HUDEP-2 (cell line): ENCODE data around the gene BBS9.
"Not testable (repeated sequence)": the region's sequence is repeated elsewhere in the genome, so short reads cannot be mapped to it uniquely, and the experiment has no call there.

Source experiments
- DNase-seq, 76 experiments: peaks; one replicate each; lab custom pipeline; 2025; ENCODE audit not compliant: unreplicated experiment in 76 of 76; lab: John Stamatoyannopoulos, UW

Gene BBS9

GRCh38 chr7:33192695-33193291 is 63.4 kb downstream of the BBS9 start:
- DNase-seq, result no peak

- DNase-seq, result no peak
Measured at GRCh38 chr7:33193308-33193864, 64.0 kb downstream of the BBS9 start.

- DNase-seq, result no peak
Measured at GRCh38 chr7:33195264-33195663, 65.9 kb downstream of the BBS9 start.

DNA sequence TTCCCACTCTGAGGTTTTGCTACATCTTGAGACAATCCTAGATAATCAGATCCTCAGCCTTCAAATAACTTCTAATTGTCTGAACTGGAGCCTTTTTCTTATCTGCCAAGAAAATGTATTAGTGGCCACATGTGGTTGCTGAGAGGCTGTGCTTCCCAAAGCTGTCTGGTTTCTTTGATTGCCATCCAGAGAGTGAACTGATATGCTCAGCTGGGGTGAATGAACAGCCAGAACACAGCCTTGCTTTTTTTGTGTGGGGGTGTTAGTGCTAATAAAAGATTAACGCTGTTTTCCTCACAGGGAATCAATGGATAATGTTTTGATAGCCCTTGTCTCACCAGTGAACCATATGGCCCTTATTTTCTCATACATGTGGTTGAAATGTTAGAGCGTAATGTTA is 66.9 kb downstream of the BBS9 start:
- peak in 4 of 76 experiments; percentile 4 to 22 (median 11) for DNase-seq

GRCh38 chr7:33200282-33200681 is 70.9 kb downstream of the BBS9 start:
- DNase-seq, result no peak

- DNase-seq, result no peak
Measured at GRCh38 chr7:33201821-33202220, 72.5 kb downstream of the BBS9 start.

GRCh38 chr7:33210958-33211357 is 81.6 kb downstream of the BBS9 start:
- no peak for DNase-seq

DNA sequence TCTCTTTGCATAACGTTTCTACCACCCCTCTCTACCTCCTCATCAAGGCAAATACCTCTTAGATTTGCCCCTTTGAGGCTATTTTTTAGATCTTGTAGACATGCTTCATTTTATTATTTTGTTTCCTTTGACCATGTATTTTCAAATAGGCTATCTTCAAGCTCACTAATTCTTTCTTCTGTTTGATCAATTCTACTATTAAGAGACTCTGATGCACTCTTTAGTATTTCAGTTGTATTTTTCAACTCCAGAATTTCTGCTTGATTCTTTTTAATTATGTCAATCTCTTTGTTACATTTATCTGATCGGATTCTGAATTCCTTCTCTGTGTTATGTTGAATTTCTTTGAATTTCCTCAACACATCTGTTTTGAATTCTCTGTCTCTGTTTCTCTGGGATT is 82.8 kb downstream of the BBS9 start:
- no peak for DNase-seq

- no peak for DNase-seq
Measured at GRCh38 chr7:33215992-33216391, 86.6 kb downstream of the BBS9 start.

- no peak for DNase-seq
Measured at GRCh38 chr7:33217595-33217994, 88.2 kb downstream of the BBS9 start.

GRCh38 chr7:33218841-33219535 is 89.6 kb downstream of the BBS9 start:
- DNase-seq, result not testable (repeated sequence)

- no peak for DNase-seq
Measured at GRCh38 chr7:33220231-33220630, 90.9 kb downstream of the BBS9 start.

DNA sequence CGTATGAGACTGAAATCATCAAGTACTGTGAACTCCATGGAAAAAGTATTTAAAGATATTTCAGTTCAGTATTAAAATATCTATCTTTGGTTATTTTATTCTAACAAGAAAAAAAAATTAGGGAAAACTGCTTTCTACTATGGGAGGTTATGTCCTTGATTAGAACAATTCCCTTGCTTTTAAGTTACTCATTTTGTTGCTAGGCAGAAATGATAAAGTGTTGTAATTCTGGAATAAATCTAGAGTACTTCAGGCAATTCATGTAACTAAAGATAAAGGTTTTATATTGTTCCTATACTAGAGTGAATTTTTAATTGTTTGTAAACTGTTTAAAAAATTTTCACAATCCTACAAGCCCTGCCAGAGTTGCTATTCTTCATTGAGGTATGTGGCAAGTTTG is 92.0 kb downstream of the BBS9 start:
- no peak for DNase-seq

GRCh38 chr7:33232632-33233145 is 103.3 kb downstream of the BBS9 start:
- DNase-seq, result no peak

- DNase-seq, result no peak
Measured at GRCh38 chr7:33233659-33234058, 104.3 kb downstream of the BBS9 start.

- no peak for DNase-seq
Measured at GRCh38 chr7:33237036-33237435, 107.7 kb downstream of the BBS9 start.

- peak in 3 of 76 experiments; percentile 10 to 20 (median 18) for DNase-seq
Measured at GRCh38 chr7:33243319-33243881, 114.0 kb downstream of the BBS9 start.

GRCh38 chr7:33248671-33249070 is 119.3 kb downstream of the BBS9 start:
- no peak for DNase-seq

GRCh38 chr7:33250421-33250871 is 121.1 kb downstream of the BBS9 start:
- no peak for DNase-seq

- DNase-seq, result no peak
Measured at GRCh38 chr7:33251301-33251700, 121.9 kb downstream of the BBS9 start.

- no peak for DNase-seq
Measured at GRCh38 chr7:33258491-33258951, 129.2 kb downstream of the BBS9 start.
